Loucy (cell line): ENCODE results near the gene CEP72.

ENCODE experiments used
- H2AFZ ChIP-seq: fragments of 200-600 bp; sonication (generic); 2 replicates; pipeline ENCODE4 v1.6.0; 2016; ENCODE audit warnings: antibody characterized with exemption, mild to moderate bottlenecking, low read length, moderate library complexity
- H3F3A ChIP-seq: fragments of 200-600 bp; 2 replicates; pipeline ENCODE4 v1.6.0; 2016; ENCODE audit warnings: antibody characterized with exemption, low read depth, mild to moderate bottlenecking
- H3K27me3 ChIP-seq: fragments of 200-600 bp; sonication (generic); 2 replicates; pipeline ENCODE4 v1.6.1; 2014; ENCODE audit warnings: low read length, mild to moderate bottlenecking; ENCODE audit not compliant: insufficient read depth, poor library complexity, severe bottlenecking
- H3K36me3 ChIP-seq: fragments of 200-600 bp; sonication (generic); 2 replicates; pipeline ENCODE4 v1.6.1; 2016; ENCODE audit warnings: low read length; ENCODE audit not compliant: insufficient read depth
- H3K4me1 ChIP-seq: fragments of 200-600 bp; sonication (generic); 2 replicates; pipeline ENCODE4 v1.5.1; 2014; ENCODE audit warnings: low read length, mild to moderate bottlenecking; ENCODE audit not compliant: insufficient read depth, poor library complexity, severe bottlenecking
- H3K4me2 ChIP-seq: fragments of 200-600 bp; sonication (generic); 2 replicates; pipeline ENCODE4 v1.6.0; 2014; ENCODE audit warnings: antibody characterized with exemption, low read length, low read depth, mild to moderate bottlenecking; ENCODE audit not compliant: poor library complexity, severe bottlenecking
- H3K4me3 ChIP-seq: fragments of 200-600 bp; sonication (generic); 2 replicates; pipeline ENCODE4 v1.5.1; 2014; ENCODE audit warnings: low read length, mild to moderate bottlenecking, mixed read lengths; ENCODE audit not compliant: poor library complexity, severe bottlenecking
- H3K79me2 ChIP-seq: fragments of 200-600 bp; sonication (generic); 2 replicates; pipeline ENCODE4 v1.6.1; 2014; ENCODE audit warnings: low read length; ENCODE audit not compliant: insufficient read depth
- H3K9ac ChIP-seq: fragments of 200-600 bp; sonication (generic); 2 replicates; pipeline ENCODE4 v1.6.0; 2014; ENCODE audit warnings: mild to moderate bottlenecking, low read depth, low read length, moderate library complexity; ENCODE audit not compliant: poor library complexity, severe bottlenecking
- H3K9me2 ChIP-seq: fragments of 200-600 bp; sonication (generic); replicated peaks from 2 replicates; pipeline ENCODE4 v1.6.1; 2016; ENCODE audit warnings: low read depth, low read length, mixed read lengths
- H3K9me3 ChIP-seq: fragments of 200-600 bp; sonication (generic); 2 replicates; pipeline ENCODE4 v1.6.1; 2014; ENCODE audit warnings: mild to moderate bottlenecking, antibody characterized with exemption, low read length, low read depth; ENCODE audit not compliant: insufficient read depth
- H4K20me1 ChIP-seq: fragments of 200-600 bp; sonication (generic); 2 replicates; pipeline ENCODE4 v1.6.0; 2014; ENCODE audit warnings: antibody characterized with exemption, low read length, mild to moderate bottlenecking; ENCODE audit not compliant: insufficient read depth, poor library complexity, severe bottlenecking
- CTCF ChIP-seq: fragments of 200-600 bp; sonication (generic); conservative IDR thresholded peaks from 2 replicates; pipeline ENCODE4 v1.5.1; 2014; ENCODE audit warnings: mild to moderate bottlenecking, antibody characterized with exemption, low read length
- EZH2phosphoT487 ChIP-seq: fragments of 200-600 bp; IDR thresholded peaks from 2 replicates; pipeline ENCODE4 v1.6.1; 2018; ENCODE audit warnings: antibody characterized with exemption, mild to moderate bottlenecking, moderate library complexity, borderline replicate concordance

CEP72 gene

DNA sequence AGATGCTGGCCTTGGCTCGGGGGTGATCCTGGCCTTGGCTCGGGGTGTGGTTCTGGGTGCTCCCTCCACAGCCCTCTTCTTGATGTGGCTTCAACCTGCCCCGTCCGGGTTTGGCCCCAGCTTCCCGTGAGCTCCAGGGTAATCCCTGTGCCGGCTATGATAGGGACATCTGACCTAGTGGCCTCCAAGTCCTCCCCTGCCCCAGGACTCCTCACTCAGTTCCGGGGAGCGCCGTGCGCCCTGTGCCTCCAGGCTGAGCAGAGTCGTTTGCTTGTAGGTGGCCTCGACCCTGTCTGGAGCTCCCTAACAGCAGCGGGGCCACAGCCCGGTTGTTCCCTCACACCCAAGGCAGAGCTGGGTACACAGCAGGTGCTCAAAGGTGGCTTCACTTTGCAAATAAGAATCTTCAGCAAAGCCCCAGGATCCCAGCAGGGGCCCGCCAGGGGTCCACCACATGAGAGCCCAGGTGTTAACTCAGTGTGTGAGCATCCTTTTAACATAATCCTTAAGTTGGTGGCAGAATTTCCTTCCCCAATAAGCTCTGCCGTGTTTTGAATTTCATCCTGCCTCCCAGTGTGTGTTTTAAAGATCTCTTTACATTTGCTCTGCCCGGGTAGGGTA lies 32.3 kb upstream of the CEP72 start:
- no peak overlapping the region for H3K4me3 ChIP-seq
- H3K9me2 ChIP-seq, result no peaks in the 10 kb centered on the region
- peaks cover 33% of the 10 kb centered on the region; the same call in 1 of the 2 replicates for H3K9me3 ChIP-seq
- H3K36me3 ChIP-seq, result no peaks in the 10 kb centered on the region
- H3K79me2 ChIP-seq, result no peaks in the 10 kb centered on the region
- no peak overlapping the region for H3K4me2 ChIP-seq
- H4K20me1 ChIP-seq, result no peaks in the 10 kb centered on the region
- no peaks in the 10 kb centered on the region for H3K4me1 ChIP-seq
- H3K27me3 ChIP-seq, result no peaks in the 10 kb centered on the region
- H2AFZ ChIP-seq, result no peak overlapping the region
- H3K9ac ChIP-seq, result no peak overlapping the region
- no peaks in the 10 kb centered on the region for H3F3A ChIP-seq
- TF ChIP-seq EZH2phosphoT487 (no peak), CTCF (no peak)

- H4K20me1 ChIP-seq, result no peaks in the 10 kb centered on the region
- no peaks in the 10 kb centered on the region for H3K36me3 ChIP-seq
- H3K9ac ChIP-seq, result no peak overlapping the region
- no peaks in the 10 kb centered on the region for H3K4me1 ChIP-seq
- H3K79me2 ChIP-seq, result no peaks in the 10 kb centered on the region
- H3K9me2 ChIP-seq, result no peaks in the 10 kb centered on the region
- H3K4me2 ChIP-seq, result no peak overlapping the region
- H3K27me3 ChIP-seq, result no peaks in the 10 kb centered on the region
- H3K9me3 ChIP-seq, result peaks cover 33% of the 10 kb centered on the region; the same call in 1 of the 2 replicates
- H3K4me3 ChIP-seq, result no peak overlapping the region
- H3F3A ChIP-seq, result no peaks in the 10 kb centered on the region
- TF ChIP-seq EZH2phosphoT487 (no peak), CTCF (no peak)
- H2AFZ ChIP-seq, result no peak overlapping the region
Measured at GRCh38 chr5:580436-580835, 31.7 kb upstream of the CEP72 start.

- H3K4me1 ChIP-seq, result no peaks in the 10 kb centered on the region
- H3K9me2 ChIP-seq, result no peaks in the 10 kb centered on the region
- H3K9me3 ChIP-seq, result peaks cover 26% of the 10 kb centered on the region; the same call in 1 of the 2 replicates
- no peak overlapping the region for H3K9ac ChIP-seq
- no peak overlapping the region for H3K4me3 ChIP-seq
- H3K36me3 ChIP-seq, result no peaks in the 10 kb centered on the region
- H4K20me1 ChIP-seq, result no peaks in the 10 kb centered on the region
- H3F3A ChIP-seq, result no peaks in the 10 kb centered on the region
- H3K27me3 ChIP-seq, result no peaks in the 10 kb centered on the region
- TF ChIP-seq CTCF (no peak), EZH2phosphoT487 (no peak)
- no peaks in the 10 kb centered on the region for H3K79me2 ChIP-seq
- H2AFZ ChIP-seq, result no peak overlapping the region
- H3K4me2 ChIP-seq, result no peak overlapping the region
Measured at GRCh38 chr5:581266-581665, 30.9 kb upstream of the CEP72 start.
